DMS53 treated with DMSO at 0.1 percent for 48 hours (cell line): ENCODE results near the gene ZNG1B.
"Not testable (repeated sequence)": the region's sequence is repeated elsewhere in the genome, so short reads cannot be mapped to it uniquely, and the experiment has no call there.

Experiments used
- DNase-seq: peaks from one replicate; lab custom pipeline; 2025; ENCODE audit not compliant: unreplicated experiment; lab: John Stamatoyannopoulos, UW

ZNG1B gene

GRCh38 chr2:113437508-113438465, at the start of gene ZNG1B:
Gene ZNG1B, plus strand, starts transcription at chr2:113437691. Its CDS starts 178 bp downstream, at chr2:113437869.
- DNase-seq: not testable (repeated sequence)

GRCh38 chr2:113390124-113390849, 47.2 kb upstream of the ZNG1B start:
- DNase-seq: no peak

- DNase-seq: no peak
Observed at GRCh38 chr2:113391073-113391472, 46.4 kb upstream of the ZNG1B start.

- no peak for DNase-seq
Observed at GRCh38 chr2:113406114-113406513, 31.4 kb upstream of the ZNG1B start.

- no peak for DNase-seq
Observed at GRCh38 chr2:113407446-113408099, 29.9 kb upstream of the ZNG1B start.

- not testable (repeated sequence) for DNase-seq
Observed at GRCh38 chr2:113411725-113412352, 25.7 kb upstream of the ZNG1B start.

GRCh38 chr2:113412774-113413173, 24.7 kb upstream of the ZNG1B start:
- DNase-seq: not testable (repeated sequence)

GRCh38 chr2:113431773-113432172, 5.7 kb upstream of the ZNG1B start:
- DNase-seq: not testable (repeated sequence)

GRCh38 chr2:113433468-113433867, 4.0 kb upstream of the ZNG1B start:
- DNase-seq: not testable (repeated sequence)

GRCh38 chr2:113465770-113466169, 28.3 kb downstream of the ZNG1B start:
- DNase-seq: not testable (repeated sequence)

GRCh38 chr2:113476688-113477368, 39.3 kb downstream of the ZNG1B start:
- DNase-seq: not testable (repeated sequence)

- not testable (repeated sequence) for DNase-seq
Observed at GRCh38 chr2:113496527-113496926, 59.0 kb downstream of the ZNG1B start.

GRCh38 chr2:113498365-113498764, 60.9 kb downstream of the ZNG1B start, which contains the start of gene FOXD4L1:
Gene FOXD4L1, plus strand, starts transcription at chr2:113498665. Its CDS starts 592 bp downstream, at chr2:113499257.
- not testable (repeated sequence) for DNase-seq

- not testable (repeated sequence) for DNase-seq
Observed at GRCh38 chr2:113499019-113499885, 61.8 kb downstream of the ZNG1B start.

- DNase-seq: not testable (repeated sequence)
Observed at GRCh38 chr2:113499886-113500722, 62.6 kb downstream of the ZNG1B start.

- DNase-seq: not testable (repeated sequence)
Observed at GRCh38 chr2:113500723-113501038, 63.2 kb downstream of the ZNG1B start.

- DNase-seq: not testable (repeated sequence)
Observed at GRCh38 chr2:113502216-113503093, 65.0 kb downstream of the ZNG1B start.
